Activated CD4-positive, alpha-beta T cell treated with anti-CD3 and anti-CD28 coated beads, Interleukin-2, amount 50 U/mL, for 48 hours (primary cell): Measurements from ENCODE around the gene BGN.

ENCODE experiments used
- DNase-seq, 2 experiments: peaks; one replicate each; pipeline ENCODE4 v3.0.0-alpha.2; 2020

BGN gene

DNA sequence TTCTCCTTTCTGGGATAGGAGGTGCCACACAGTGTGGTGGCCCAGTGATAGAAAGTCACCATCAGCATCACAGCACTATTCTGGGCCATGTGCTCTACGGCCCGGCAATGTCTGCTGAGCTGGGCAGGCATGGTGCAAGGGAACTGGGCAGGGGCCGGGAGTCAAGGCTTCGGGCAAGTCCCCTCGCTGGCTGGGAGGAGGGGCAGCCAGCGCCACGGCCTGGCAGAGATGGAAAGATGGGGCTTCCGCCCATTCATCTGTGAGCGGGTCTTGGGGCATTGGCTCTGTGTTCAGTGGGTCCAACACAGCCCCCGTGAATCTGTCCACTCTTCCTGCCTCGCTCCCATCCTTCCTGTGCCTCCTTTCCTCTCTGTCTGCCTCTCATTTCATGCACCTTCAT, 15.6 kb downstream of the BGN start:
- DNase-seq, result no peak

DNA sequence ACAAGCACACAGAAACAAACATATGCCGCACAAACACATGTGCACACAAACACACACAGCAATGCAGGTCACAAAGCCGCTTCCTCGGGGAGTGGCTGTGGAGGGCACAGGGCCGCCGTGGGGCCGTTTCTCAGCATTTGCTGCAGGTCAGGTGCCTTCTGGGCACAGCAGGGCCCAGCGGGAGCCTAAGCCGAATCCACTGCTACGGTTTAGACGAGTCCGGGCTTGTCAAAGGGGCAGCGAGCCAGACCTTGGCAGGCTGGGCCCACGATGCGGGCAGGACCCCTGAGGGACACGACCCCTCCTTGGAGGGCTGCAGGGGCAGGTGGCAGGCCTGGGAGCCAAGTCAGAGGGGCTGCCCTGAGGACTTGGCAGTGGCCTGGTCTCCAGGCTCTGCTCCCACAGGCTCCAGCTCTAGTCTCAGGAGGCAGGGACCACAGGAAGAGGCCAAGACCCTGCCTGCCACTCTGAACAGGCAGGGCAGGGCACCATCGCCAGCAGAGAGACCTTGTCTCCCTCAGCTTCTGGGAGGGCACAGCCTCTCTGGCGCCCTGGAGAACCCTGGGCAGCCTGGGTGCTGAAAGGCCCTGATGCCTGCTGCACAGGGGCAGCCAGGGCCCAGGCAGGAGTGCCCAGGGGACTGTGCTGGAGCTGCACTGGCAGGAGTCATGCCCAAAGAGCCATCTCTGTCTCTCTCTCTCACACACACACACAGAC, 17.2 kb downstream of the BGN start:
- DNase-seq, result no peak

GRCh38 chrX:153512501-153512893, 17.7 kb downstream of the BGN start:
- DNase-seq, result no peak

- no peak for DNase-seq
These were observed 18.5 kb downstream of the BGN start for GRCh38 chrX:153513265-153513664.

DNA sequence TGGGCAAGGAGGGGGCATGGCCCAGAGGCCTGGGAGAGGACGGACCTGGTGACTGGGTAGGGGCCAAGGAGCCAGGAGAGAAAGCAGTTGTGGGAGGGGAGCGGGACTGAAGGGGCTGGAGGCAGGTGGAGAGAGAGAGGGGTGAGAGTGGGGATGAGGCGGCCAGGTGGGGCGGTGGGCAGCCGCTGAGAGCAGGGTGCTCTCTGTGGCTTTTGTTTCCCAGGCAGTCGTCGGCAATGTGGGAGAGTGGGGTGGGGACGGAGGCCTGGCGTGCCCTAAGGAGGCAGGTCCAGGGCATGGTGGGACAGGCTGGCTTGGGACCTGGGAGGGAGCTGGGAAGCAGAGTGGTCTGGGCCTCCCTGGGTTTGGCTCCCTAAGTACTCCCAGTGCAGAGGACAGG, 19.5 kb downstream of the BGN start:
- DNase-seq, result no peak

GRCh38 chrX:153515435-153515834, 20.7 kb downstream of the BGN start:
- DNase-seq, result no peak

DNA sequence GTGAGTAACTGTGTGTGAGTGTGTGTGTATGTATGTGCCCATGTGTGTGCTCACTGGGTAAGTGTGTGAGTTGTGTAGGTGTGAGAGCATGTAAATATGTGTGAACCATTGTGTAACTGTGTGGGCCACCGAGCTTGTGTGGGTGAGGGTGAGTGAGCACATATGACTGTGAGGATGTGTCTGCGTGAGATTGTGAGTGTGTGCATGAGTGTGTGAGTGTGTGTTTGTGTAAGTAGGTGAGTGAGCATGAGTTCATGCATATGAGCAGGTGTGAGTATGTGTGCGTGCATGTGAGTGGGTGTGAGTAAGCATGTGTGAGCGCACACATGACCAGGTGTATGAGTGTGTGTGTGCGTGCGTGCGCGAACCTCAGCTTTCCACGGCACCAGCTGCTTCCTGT, 21.3 kb downstream of the BGN start:
- DNase-seq, result no peak

GRCh38 chrX:153517423-153517822, 22.6 kb downstream of the BGN start, which contains the start of gene ATP2B3:
Gene ATP2B3 (plus strand): TSS chrX:153517642. CDS start chrX:153536248, 18,606 bp downstream.
- no peak for DNase-seq

DNA sequence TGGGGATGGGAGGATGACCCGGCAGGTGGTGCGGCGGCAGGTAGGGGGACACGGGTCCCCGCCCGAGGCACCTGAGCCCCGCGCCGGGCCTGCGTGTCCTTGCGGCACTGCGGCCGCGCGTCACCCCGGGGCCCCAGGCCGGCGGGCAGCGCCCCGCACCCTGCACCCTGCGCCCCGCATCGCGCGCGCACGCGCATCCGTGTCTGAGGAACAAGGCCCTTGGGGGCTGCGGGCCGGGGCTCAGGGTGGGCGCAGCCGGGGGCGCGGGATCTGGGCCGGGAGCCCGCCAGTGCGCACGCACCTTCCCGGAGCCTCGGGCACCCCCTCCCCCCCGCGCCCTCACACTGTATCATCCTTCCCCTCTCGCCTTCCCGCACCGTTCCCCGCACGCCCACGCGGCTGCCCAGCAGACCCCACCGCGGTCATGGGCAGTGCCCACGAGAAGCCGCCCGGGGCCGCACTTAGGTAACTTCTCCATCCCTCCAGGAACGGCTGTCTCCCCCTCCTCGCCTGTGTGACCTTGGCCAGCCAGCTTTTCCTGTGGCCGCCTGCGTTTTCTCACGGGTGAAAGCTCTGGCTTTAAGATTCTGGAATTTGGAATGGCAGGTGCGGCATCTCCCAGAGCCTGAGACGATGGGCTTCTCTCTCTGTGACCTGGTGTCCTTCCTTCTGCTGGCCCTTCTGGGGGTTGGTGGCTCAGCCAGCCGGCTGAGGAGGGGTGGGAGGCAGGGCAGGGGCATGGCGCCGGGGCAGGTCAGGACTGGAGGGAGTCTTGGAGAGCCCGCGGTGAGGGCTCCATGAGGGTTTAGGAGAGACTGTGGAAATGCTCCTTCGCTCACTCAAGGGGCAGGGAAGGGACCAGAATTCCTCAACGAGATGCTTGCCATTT, 23.4 kb downstream of the BGN start:
- no peak for DNase-seq

GRCh38 chrX:153519569-153520286, 24.9 kb downstream of the BGN start:
- no peak for DNase-seq

DNA sequence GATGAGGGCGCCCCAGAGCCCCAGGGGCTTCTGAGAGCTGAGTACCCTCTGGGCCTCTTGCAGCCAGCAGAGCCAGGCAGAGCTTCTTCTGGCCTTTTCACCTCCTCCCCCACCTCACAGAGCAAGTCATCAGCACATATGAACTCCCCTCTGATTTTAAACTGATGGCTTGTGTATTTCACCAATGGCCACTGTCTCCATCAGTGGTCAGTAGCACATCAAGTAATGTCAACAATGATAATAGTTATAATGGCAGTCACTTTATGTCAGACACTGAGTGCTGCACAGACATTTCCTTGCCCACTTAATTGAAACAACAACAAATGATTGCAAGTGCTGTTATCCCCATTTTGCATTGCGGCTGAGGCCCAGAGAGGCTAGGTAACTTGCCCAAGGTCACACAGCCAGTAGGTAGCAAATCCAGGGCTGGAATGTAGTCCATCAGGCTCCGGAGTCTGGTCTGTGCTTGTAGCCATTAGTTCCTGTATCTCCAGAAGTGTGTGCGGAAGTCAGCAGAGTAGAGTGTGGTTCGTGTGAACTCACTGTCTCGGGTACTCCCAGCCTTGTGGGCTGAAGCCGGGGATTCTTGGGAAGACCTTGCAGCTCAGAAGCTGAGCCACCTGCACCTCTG, 25.6 kb downstream of the BGN start:
- DNase-seq, result no peak

DNA sequence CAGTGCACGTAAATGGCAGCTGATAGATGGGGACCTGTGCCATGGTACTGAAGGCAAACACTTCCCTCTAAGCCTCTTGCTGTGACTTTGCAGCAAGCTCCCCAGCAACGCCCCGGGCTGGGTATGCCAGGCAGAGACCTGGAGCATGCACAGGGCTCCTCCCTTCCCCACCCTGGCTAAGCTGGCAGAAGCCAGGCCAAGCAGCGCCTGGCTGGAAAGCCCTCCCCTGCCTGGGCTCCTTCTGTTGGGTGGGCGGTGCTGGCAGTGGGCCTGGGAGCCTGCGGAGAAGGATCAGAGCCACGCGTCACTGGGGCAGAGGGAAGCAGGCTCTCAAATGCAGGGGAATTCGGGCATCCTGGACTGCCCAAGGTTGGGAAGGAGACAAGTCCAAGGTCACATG, 26.3 kb downstream of the BGN start:
- no peak for DNase-seq

- no peak for DNase-seq
These were observed 27.5 kb downstream of the BGN start for GRCh38 chrX:153522259-153522658.

DNA sequence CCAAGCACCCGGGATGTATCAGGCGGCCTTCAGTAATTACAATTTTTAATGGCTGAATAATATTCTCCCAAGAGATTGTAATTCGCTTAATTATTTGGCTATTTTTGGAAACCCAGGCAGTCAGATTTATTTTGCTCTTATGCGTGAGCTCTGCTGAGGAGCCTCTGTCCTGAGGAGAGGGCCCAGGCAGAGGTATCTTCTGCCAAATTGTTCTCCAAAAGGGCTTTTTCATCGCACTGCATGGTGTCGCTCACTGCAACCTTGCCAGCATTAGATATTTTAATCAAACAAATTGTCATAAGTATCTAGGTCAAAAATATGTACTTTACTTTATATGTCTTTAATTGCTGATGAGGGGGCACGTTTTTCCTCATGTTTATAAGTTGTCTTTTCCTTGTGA, 28.5 kb downstream of the BGN start:
- no peak for DNase-seq

DNA sequence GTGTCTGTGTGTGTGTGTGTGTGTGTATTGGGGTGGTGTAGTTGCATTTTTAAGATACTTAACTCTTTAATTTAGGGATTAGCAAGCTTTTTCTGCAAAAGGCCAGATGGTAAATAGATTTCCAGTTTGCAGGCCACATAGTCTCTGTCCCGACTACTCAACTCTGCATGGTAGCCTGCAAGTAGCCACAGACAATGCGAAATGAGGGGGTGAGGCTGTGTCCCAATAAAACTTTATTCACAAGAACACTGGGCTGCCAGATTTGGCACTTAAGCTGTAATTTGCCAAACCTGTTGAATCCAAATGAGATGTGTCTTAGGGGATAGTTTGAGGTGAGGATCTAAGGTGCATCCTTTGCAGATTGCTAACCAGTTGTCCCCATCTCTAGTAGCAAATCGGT, 29.5 kb downstream of the BGN start:
- no peak for DNase-seq

DNA sequence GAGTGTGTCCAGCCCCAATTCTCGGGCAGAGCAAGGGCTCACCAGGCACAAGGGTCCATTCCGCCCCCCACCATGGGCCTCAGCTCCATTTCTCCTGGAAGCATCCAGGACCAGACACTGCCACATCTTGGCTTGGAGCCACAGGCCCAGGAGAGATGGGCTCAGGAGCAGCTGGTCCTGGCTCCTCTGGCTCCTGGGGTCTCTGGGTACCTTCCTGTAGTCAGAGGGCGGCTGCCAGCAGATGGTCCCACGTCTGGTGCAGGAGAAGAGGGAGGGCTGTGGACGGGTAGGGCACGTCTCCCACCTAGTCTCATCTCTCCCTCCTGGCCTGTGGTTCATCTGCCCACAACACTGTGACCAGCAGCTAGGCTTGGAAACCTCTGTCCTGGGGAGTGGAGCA, 30.7 kb downstream of the BGN start:
- no peak for DNase-seq

DNA sequence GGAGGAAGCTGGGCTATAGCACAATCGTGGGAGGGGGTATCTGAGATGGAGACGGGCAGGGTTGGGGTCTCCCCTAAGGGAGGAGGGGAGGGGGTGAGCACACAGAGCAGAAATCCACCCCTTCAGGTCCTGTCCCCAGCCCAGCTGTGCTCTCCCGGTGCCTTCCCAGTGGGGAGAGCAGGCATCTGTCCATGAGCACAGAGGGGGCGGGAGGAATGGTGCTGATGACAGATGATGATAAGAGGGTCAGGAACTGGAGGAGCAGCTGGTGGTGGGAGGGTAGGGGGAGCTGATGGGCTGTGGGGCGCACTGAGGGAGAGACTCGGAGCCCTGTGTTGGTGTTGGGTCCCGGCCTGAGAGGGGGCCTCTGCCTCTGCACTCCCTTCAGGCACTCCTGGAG, 31.3 kb downstream of the BGN start:
- no peak for DNase-seq

GRCh38 chrX:153526801-153527200, 32.0 kb downstream of the BGN start:
- DNase-seq, result no peak

- no peak for DNase-seq
These were observed 32.4 kb downstream of the BGN start for GRCh38 chrX:153527208-153527607.

DNA sequence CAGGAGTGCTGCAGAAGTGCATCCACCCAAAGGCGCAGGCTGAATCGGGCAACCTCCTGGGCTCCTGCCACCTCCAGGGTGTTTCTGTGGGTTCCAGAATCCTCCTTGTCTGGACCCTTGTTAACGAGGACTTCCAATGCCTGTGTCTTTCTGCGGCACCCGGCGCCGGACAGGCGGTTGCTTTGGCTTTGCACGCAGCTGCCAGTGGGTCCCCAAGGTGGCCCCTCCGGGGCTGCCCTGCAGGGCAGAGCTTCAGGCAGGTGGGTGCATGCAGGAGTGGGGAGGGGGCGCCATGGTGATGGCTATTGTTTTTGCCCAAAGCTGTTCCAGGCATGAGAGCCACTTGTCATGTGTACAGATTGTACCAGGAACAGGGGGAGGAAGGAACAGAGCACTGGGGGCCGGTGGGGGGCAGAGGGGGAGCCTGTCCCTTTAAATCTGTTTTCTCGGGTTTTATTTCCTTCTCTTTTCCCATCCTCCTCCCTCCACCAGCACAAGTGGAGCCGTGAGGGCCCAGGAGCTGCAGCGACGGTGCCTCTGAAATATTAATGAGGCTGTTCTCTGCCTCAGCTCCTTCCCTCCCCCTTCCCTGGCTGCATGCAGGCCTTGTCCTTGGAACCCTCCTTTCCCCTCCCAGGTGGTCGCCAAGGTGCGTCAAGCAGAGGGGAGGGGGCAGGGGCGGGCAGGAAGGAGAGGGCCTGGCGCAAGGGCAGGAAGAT, 35.8 kb downstream of the BGN start:
- DNase-seq, result no peak

- no peak for DNase-seq
These were observed 38.3 kb downstream of the BGN start for GRCh38 chrX:153533091-153533490.

DNA sequence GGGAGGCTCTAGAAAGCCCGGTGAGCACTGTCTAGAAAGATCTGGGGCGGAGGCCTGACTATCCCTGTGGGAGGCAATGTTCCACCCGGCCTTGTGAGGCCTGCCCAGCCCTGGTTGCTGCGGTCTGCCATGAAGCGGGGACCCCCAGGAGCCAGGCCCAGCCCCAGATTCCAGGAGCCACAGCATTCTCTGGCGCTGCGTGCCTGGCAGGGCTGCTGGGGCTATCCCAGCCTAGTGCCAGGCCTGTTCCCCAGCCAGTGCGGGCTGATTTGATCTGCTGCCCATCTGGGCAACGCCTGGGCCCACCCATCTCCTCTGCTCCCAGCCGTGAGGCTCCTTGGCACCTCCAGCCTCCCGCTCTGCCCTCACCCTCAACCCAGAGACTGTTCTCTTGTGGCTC, 42.3 kb downstream of the BGN start:
- no peak for DNase-seq
